ENCODE results near the gene LY6G5C. TPM values are rescaled to one million over a fixed set of nuclear protein-coding genes. Genes with fewer than 3 reads are reported as not detected.

LY6G5C gene
- total and polyA plus RNA-seq, 9 of the 15 experiments (the other 6 are each of a cell fraction or from before 2014, with no cell fraction given) = 0.10 to 0.67 (median 0.46) TPM; not detected in 4

- peak; percentile 71 for TF ChIP-seq E2F8 (IDR thresholded peaks at IDR 0.05; ENCODE audit: low read depth, partially characterized antibody)
- no peak for TF ChIP-seq CBFB (CRISPR knock-in tag; IDR thresholded peaks at IDR 0.05)
- TF ChIP-seq PATZ1 (CRISPR knock-in tag; IDR thresholded peaks at IDR 0.05; ENCODE audit: borderline replicate concordance) = peak; percentile 81
- peak; percentile 68; the same call in 1 of the 2 replicates for TF ChIP-seq CREB1 (IDR thresholded peaks at IDR 0.05)
- TF ChIP-seq CREB1 (CRISPR knock-in tag; IDR thresholded peaks at IDR 0.05) = peak; percentile 57; the same call in 1 of the 2 replicates
- TF ChIP-seq ZNF277 (CRISPR knock-in tag; IDR thresholded peaks at IDR 0.05; ENCODE audit: borderline replicate concordance) = 0 out of 2 replicates have a peak, but pooled peaks have one; percentile 29
- no peak for TF ChIP-seq RFX1 (IDR thresholded peaks at IDR 0.05)
- peak; percentile 72; the same call in 1 of the 2 replicates for TF ChIP-seq ZNF518B (CRISPR knock-in tag; IDR thresholded peaks at IDR 0.05)
- TF ChIP-seq SMARCA4 (IDR thresholded peaks at IDR 0.05) = peak; percentile 61
- TF ChIP-seq NR2C1 (IDR thresholded peaks at IDR 0.05) = no peak
- TF ChIP-seq NR2C1 (tag; IDR thresholded peaks at IDR 0.05) = peak; percentile 42; the same call in 1 of the 2 replicates
- TF ChIP-seq MTA2 (IDR thresholded peaks at IDR 0.05; ENCODE audit: low read depth) = peak; percentile 12; the same call in 1 of the 2 replicates
- 0 out of 2 replicates have a peak, but pooled peaks have one; percentile 15 for TF ChIP-seq SAFB (IDR thresholded peaks at IDR 0.05; ENCODE audit: borderline replicate concordance, low read depth, low read length)
- peak; percentile 97 for TF ChIP-seq ELF2 (CRISPR knock-in tag; IDR thresholded peaks at IDR 0.05)
- 0 out of 2 replicates have a peak, but pooled peaks have one; percentile 5 for TF ChIP-seq ZNF384 (IDR thresholded peaks at IDR 0.05; ENCODE audit: low read depth, low read length)
- TF ChIP-seq ZNF197 (CRISPR knock-in tag; IDR thresholded peaks at IDR 0.05; ENCODE audit: low read depth) = no peak
- TF ChIP-seq FOXM1 (IDR thresholded peaks at IDR 0.05; ENCODE audit: low read depth) = peak; percentile 51; the same call in 1 of the 2 replicates
- 0 out of 2 replicates have a peak, but pooled peaks have one; percentile 44 for TF ChIP-seq FOXM1 (CRISPR knock-in tag; IDR thresholded peaks at IDR 0.05; ENCODE audit: low read depth)
Observed at GRCh38 chr6:31660381-31661261, 20.2 kb downstream of the LY6G5C start, which contains the start of gene C6orf47 (continued).
